ENCODE results near the gene ELMO3. TPM values are rescaled to one million over a fixed set of nuclear protein-coding genes. Genes with fewer than 3 reads are reported as not detected.

The ELMO3 gene
- total and polyA plus RNA-seq, 2 donors from 2014 or later = 24.2 to 33.1 TPM

- TF ChIP-seq CTCF (IDR thresholded peaks at IDR 0.05; ENCODE audit: borderline replicate concordance, extremely low read depth, insufficient read depth) = no peak
- peak overlapping the region in 2 of 3 donors; percentile 32 to 39 for H3K4me3 ChIP-seq (ENCODE audit: low read length in 3 of 3)
- H3K9ac ChIP-seq (ENCODE audit: low read length in 3 of 3) = peak overlapping the region in 1 of 3 donors; percentile 46
- H3K27ac ChIP-seq (ENCODE audit: low read depth in 2 of 2, low read length in 2 of 2) = no peak overlapping the region
- H3K36me3 ChIP-seq (ENCODE audit: control insufficient read depth in 2 of 3, insufficient read depth in 3 of 3, low read length in 3 of 3) = no peaks in the 10 kb centered on the region
- FAIRE-seq (no peak), DNase-seq (peak in 3 of 5 donors; percentile 3 to 73 (median 40))
- peaks cover 0 to 17% (median 0%) of the 10 kb centered on the region in 3 donors for H3K4me1 ChIP-seq (ENCODE audit: control insufficient read depth in 2 of 3, insufficient read depth in 2 of 3, low read depth in 1 of 3, low read length in 3 of 3)
- H3K27me3 ChIP-seq (ENCODE audit: control insufficient read depth, insufficient read depth, low read length) = peaks cover 13% of the 10 kb centered on the region
- H3K9me3 ChIP-seq (ENCODE audit: control insufficient read depth in 2 of 3, insufficient read depth in 1 of 3, low read length in 3 of 3) = no peaks in the 10 kb centered on the region
- intact Hi-C loops (cut with DNase I) = loop anchor here (10.0 kb wide), 1 partner anchor 225 kb away; no protein-coding TSS in a partner anchor
Measured at GRCh38 chr16:67249178-67250044, 50.5 kb downstream of the ELMO3 start.

DNA sequence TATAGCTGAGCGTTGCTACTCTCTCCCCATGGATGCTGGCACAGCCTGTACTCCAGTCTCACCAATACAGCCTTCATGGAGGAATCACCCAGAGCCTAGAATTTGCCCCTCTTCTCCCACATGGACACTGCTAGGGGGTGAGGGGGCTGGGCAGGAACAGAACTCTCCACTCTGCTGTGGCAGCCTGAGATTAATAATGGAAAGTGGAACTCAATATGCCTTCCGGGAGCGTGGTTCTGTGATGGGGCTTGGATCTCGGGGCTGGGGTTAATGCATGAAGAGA lies 51.1 kb downstream of the ELMO3 start:
- H3K4me3 ChIP-seq (ENCODE audit: low read length in 3 of 3) = no peak overlapping the region
- peaks cover 13% of the 10 kb centered on the region for H3K27me3 ChIP-seq (ENCODE audit: control insufficient read depth, insufficient read depth, low read length)
- H3K9me3 ChIP-seq (ENCODE audit: control insufficient read depth in 2 of 3, insufficient read depth in 1 of 3, low read length in 3 of 3) = no peaks in the 10 kb centered on the region
- no peak overlapping the region for H3K27ac ChIP-seq (ENCODE audit: low read depth in 2 of 2, low read length in 2 of 2)
- no peak for TF ChIP-seq CTCF (IDR thresholded peaks at IDR 0.05; ENCODE audit: borderline replicate concordance, extremely low read depth, insufficient read depth)
- peaks cover 0 to 16% (median 0%) of the 10 kb centered on the region in 3 donors for H3K4me1 ChIP-seq (ENCODE audit: control insufficient read depth in 2 of 3, insufficient read depth in 2 of 3, low read depth in 1 of 3, low read length in 3 of 3)
- no peak overlapping the region for H3K9ac ChIP-seq (ENCODE audit: low read length in 3 of 3)
- FAIRE-seq = no peak
- no peaks in the 10 kb centered on the region for H3K36me3 ChIP-seq (ENCODE audit: control insufficient read depth in 2 of 3, insufficient read depth in 3 of 3, low read length in 3 of 3)
- intact Hi-C loops (cut with DNase I) = loop anchor here (10.0 kb wide), 1 partner anchor 225 kb away; no protein-coding TSS in a partner anchor
- DNase-seq = peak in 2 of 5 donors; percentile 19 to 47

DNA sequence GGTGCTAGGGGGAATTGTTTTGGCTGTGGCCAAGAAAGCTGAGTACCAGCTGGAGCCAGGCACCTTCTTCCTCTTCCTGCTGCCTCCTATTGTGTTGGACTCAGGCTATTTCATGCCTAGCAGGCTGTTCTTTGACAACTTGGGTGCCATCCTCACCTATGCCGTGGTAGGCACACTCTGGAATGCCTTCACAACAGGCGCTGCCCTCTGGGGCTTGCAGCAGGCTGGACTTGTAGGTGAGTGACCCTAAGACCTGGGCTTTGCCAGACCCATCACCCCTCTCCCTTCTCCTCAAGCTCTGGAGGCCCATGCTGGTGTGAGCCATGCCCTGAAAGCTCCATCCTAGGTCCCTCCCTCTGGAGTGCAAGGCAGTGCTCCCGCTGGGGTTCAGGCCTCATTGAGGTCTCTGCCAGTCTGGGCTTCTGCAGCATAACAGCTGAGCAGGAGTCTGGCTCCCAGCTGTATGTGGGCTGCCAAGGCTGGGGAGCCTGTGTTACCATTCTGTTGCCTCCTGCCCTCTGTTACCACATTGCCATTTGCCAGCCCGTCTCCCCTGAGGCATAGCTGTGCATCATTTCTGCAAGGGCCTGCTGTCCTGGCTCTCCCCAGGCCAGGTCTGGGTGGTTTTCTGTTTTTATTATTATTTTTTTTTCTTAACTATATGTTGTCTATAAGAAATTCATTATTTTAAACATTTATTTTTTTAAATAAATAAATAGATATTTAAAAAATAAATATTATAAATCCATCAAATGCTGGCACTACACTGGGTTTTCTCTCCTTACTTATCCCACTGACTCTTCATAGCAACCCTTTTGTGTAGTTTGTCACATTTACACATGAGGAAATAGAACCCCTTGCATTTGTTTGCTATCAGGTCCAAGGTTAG lies 53.9 kb downstream of the ELMO3 start:
- intact Hi-C loops (cut with DNase I) = loop anchor here (10.0 kb wide), 1 partner anchor 222 kb away; no protein-coding TSS in a partner anchor
- Histone ChIP-seq H3K27me3 (ENCODE audit: control insufficient read depth, insufficient read depth, low read length) (peaks cover 13% of the 10 kb centered on the region), H3K9ac (ENCODE audit: low read length in 3 of 3) (no peak overlapping the region), H3K4me3 (ENCODE audit: low read length in 3 of 3) (no peak overlapping the region), H3K9me3 (ENCODE audit: control insufficient read depth in 2 of 3, insufficient read depth in 1 of 3, low read length in 3 of 3) (no peaks in the 10 kb centered on the region), H3K4me1 (ENCODE audit: control insufficient read depth in 2 of 3, insufficient read depth in 2 of 3, low read depth in 1 of 3, low read length in 3 of 3) (peaks cover 0 to 8% (median 0%) of the 10 kb centered on the region in 3 donors), H3K36me3 (ENCODE audit: control insufficient read depth in 2 of 3, insufficient read depth in 3 of 3, low read length in 3 of 3) (no peaks in the 10 kb centered on the region), H3K27ac (ENCODE audit: low read depth in 2 of 2, low read length in 2 of 2) (no peak overlapping the region)
- TF ChIP-seq CTCF (IDR thresholded peaks at IDR 0.05; ENCODE audit: borderline replicate concordance, extremely low read depth, insufficient read depth) = no peak
- FAIRE-seq (no peak), DNase-seq (peak in 2 of 5 donors; percentile 30 to 43)

Small RNAs within 50 kb of the gene (microRNA-seq; reads per million reads assigned to microRNA genes)
- gene MIR328 = 184 reads per million, percentile 62 among the genes with 10 or more reads in this experiment

Other genes with a start within 250 kb of the ELMO3 start
- gene CES3, start 237.9 kb upstream of the ELMO3 start, total RNA-seq = 2.1 TPM
- 7.8 TPM for gene CES3, start 237.9 kb upstream of the ELMO3 start, polyA plus RNA-seq (ENCODE audit: insufficient read depth, low read depth, low replicate concordance)
- gene CES4A, start 210.5 kb upstream of the ELMO3 start, total RNA-seq = 31.7 TPM
- 14.9 TPM for gene CES4A, start 210.5 kb upstream of the ELMO3 start, polyA plus RNA-seq (ENCODE audit: insufficient read depth, low read depth, low replicate concordance)
- 57.3 TPM for gene CBFB, start 170.0 kb upstream of the ELMO3 start, total RNA-seq
- gene CBFB, start 170.0 kb upstream of the ELMO3 start, polyA plus RNA-seq (ENCODE audit: insufficient read depth, low read depth, low replicate concordance) = 9.7 TPM
- gene PHAF1, start 89.2 kb upstream of the ELMO3 start, total RNA-seq = 16.9 TPM
- 14.3 TPM for gene PHAF1, start 89.2 kb upstream of the ELMO3 start, polyA plus RNA-seq (ENCODE audit: insufficient read depth, low read depth, low replicate concordance)
- 16.7 TPM for gene B3GNT9, start 48.1 kb upstream of the ELMO3 start, total RNA-seq
- 12.1 TPM for gene B3GNT9, start 48.1 kb upstream of the ELMO3 start, polyA plus RNA-seq (ENCODE audit: insufficient read depth, low read depth, low replicate concordance)
- gene TRADD, start 39.2 kb upstream of the ELMO3 start, total RNA-seq = 27.1 TPM
- 30.2 TPM for gene TRADD, start 39.2 kb upstream of the ELMO3 start, polyA plus RNA-seq (ENCODE audit: insufficient read depth, low read depth, low replicate concordance)
- gene FBXL8, start 39.2 kb upstream of the ELMO3 start, total RNA-seq = 19.8 TPM
- gene FBXL8, start 39.2 kb upstream of the ELMO3 start, polyA plus RNA-seq (ENCODE audit: insufficient read depth, low read depth, low replicate concordance) = 9.5 TPM
- 37.9 TPM for gene HSF4, start 34.4 kb upstream of the ELMO3 start, total RNA-seq
- gene HSF4, start 34.4 kb upstream of the ELMO3 start, polyA plus RNA-seq (ENCODE audit: insufficient read depth, low read depth, low replicate concordance) = 26.7 TPM
- gene NOL3, start 28.6 kb upstream of the ELMO3 start, total RNA-seq = 36.4 TPM
- gene NOL3, start 28.6 kb upstream of the ELMO3 start, polyA plus RNA-seq (ENCODE audit: insufficient read depth, low read depth, low replicate concordance) = 35.3 TPM
- 38.8 TPM for gene MATCAP1, start 15.2 kb upstream of the ELMO3 start, total RNA-seq
- 15.5 TPM for gene MATCAP1, start 15.2 kb upstream of the ELMO3 start, polyA plus RNA-seq (ENCODE audit: insufficient read depth, low read depth, low replicate concordance)
- 7.2 TPM for gene EXOC3L1, start 9.0 kb upstream of the ELMO3 start, total RNA-seq
- gene EXOC3L1, start 9.0 kb upstream of the ELMO3 start, polyA plus RNA-seq (ENCODE audit: insufficient read depth, low read depth, low replicate concordance) = 9.9 TPM
- gene E2F4, start 7.0 kb upstream of the ELMO3 start, total RNA-seq = 54.4 TPM
- gene E2F4, start 7.0 kb upstream of the ELMO3 start, polyA plus RNA-seq (ENCODE audit: insufficient read depth, low read depth, low replicate concordance) = 39.1 TPM
- gene TMEM208, start 28.0 kb downstream of the ELMO3 start, total RNA-seq = 47.1 TPM
- gene TMEM208, start 28.0 kb downstream of the ELMO3 start, polyA plus RNA-seq (ENCODE audit: insufficient read depth, low read depth, low replicate concordance) = 145 TPM
- 30.4 TPM for gene FHOD1, start 48.4 kb downstream of the ELMO3 start, total RNA-seq
- gene FHOD1, start 48.4 kb downstream of the ELMO3 start, polyA plus RNA-seq (ENCODE audit: insufficient read depth, low read depth, low replicate concordance) = 21.0 TPM
- gene SLC9A5, start 49.8 kb downstream of the ELMO3 start, total RNA-seq = 1.1 TPM
- gene SLC9A5, start 49.8 kb downstream of the ELMO3 start, polyA plus RNA-seq (ENCODE audit: insufficient read depth, low read depth, low replicate concordance) = 0.92 TPM
- gene PLEKHG4, start 80.4 kb downstream of the ELMO3 start, total RNA-seq = 10.1 TPM
- 2.6 TPM for gene PLEKHG4, start 80.4 kb downstream of the ELMO3 start, polyA plus RNA-seq (ENCODE audit: insufficient read depth, low read depth, low replicate concordance)
- 0.31 TPM for gene KCTD19, start 127.6 kb downstream of the ELMO3 start, total RNA-seq
- gene KCTD19, start 127.6 kb downstream of the ELMO3 start, polyA plus RNA-seq (ENCODE audit: insufficient read depth, low read depth, low replicate concordance) = not detected
- gene LRRC36, start 127.7 kb downstream of the ELMO3 start, total RNA-seq = 2.6 TPM
- gene LRRC36, start 127.7 kb downstream of the ELMO3 start, polyA plus RNA-seq (ENCODE audit: insufficient read depth, low read depth, low replicate concordance) = 3.1 TPM
- 8.2 TPM for gene TPPP3, start 194.4 kb downstream of the ELMO3 start, total RNA-seq
- 108 TPM for gene TPPP3, start 194.4 kb downstream of the ELMO3 start, polyA plus RNA-seq (ENCODE audit: insufficient read depth, low read depth, low replicate concordance)
- gene ZDHHC1, start 217.3 kb downstream of the ELMO3 start, total RNA-seq = 23.6 TPM
- 14.6 TPM for gene ZDHHC1, start 217.3 kb downstream of the ELMO3 start, polyA plus RNA-seq (ENCODE audit: insufficient read depth, low read depth, low replicate concordance)
- 139 TPM for gene HSD11B2, start 232.0 kb downstream of the ELMO3 start, total RNA-seq
- 1,022 TPM for gene HSD11B2, start 232.0 kb downstream of the ELMO3 start, polyA plus RNA-seq (ENCODE audit: insufficient read depth, low read depth, low replicate concordance)